Epithelial cell of proximal tubule (primary cell): Measurements from ENCODE around the gene CRYL1. TPM values are rescaled to one million over a fixed set of nuclear protein-coding genes. Genes with fewer than 3 reads are reported as not detected.

Experiments
- DNase-seq: peaks from one replicate; pipeline ENCODE4 v3.0.0-alpha.2; 2011; ENCODE audit warnings: low read depth
- H3K4me3 ChIP-seq: 2 replicates; pipeline ENCODE4 v1.5.1; 2011; ENCODE audit warnings: low read depth, mild to moderate bottlenecking, low read length
- CTCF ChIP-seq: conservative IDR thresholded peaks from 2 replicates; pipeline ENCODE4 v1.5.1; 2012; ENCODE audit warnings: low read depth, mild to moderate bottlenecking, low read length
- total RNA-seq: library from RNA; depleted of rRNA; stranded (reverse); fragments of >200 nt; gene quantifications from 2 replicates; pipeline ENCODE4 v1.2.3, GENCODE V29; 2015

CRYL1 gene
- total RNA-seq, 1 donor from 2014 or later = 41.3 TPM

DNA sequence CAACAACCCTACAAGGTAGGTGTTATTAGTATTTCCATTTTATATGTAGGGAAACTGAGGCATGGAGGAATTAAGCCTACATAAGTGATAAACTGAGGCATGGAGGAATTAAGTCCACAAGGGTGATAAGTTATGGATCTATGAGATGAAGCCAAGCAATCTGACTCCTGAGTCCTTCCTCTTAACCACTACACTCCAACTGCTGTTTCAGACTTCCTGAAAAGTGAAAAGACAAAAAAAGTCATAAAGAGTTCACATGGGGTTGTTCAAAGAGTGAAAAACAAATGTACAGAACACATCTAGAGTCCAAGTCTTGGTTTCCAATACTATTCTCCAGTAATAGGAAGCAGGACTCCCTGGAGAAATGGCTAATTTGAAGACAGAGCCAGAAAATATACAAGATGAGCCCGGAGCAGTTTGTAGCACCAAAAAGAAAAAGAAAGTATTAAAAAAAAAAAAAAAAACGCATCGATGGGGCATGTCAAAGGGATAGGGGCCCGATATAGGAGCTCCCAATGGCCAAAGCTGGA, 12.1 kb downstream of the CRYL1 start:
- TF ChIP-seq CTCF = no peak
- H3K4me3 ChIP-seq = no peak overlapping the region
- DNase-seq = no peak

- H3K4me3 ChIP-seq = no peak overlapping the region
- no peak for DNase-seq
- TF ChIP-seq CTCF = no peak
These were observed 13.5 kb downstream of the CRYL1 start for GRCh38 chr13:20512042-20512683.

- no peak for TF ChIP-seq CTCF
- DNase-seq = no peak
These were observed 19.0 kb downstream of the CRYL1 start for GRCh38 chr13:20506696-20507095.

GRCh38 chr13:20505405-20506366, 20.0 kb downstream of the CRYL1 start:
- DNase-seq = no peak
- H3K4me3 ChIP-seq = no peak overlapping the region

More at GRCh38 chr13:20506696-20507095, 19.0 kb downstream of the CRYL1 start:
- no peak overlapping the region for H3K4me3 ChIP-seq

DNA sequence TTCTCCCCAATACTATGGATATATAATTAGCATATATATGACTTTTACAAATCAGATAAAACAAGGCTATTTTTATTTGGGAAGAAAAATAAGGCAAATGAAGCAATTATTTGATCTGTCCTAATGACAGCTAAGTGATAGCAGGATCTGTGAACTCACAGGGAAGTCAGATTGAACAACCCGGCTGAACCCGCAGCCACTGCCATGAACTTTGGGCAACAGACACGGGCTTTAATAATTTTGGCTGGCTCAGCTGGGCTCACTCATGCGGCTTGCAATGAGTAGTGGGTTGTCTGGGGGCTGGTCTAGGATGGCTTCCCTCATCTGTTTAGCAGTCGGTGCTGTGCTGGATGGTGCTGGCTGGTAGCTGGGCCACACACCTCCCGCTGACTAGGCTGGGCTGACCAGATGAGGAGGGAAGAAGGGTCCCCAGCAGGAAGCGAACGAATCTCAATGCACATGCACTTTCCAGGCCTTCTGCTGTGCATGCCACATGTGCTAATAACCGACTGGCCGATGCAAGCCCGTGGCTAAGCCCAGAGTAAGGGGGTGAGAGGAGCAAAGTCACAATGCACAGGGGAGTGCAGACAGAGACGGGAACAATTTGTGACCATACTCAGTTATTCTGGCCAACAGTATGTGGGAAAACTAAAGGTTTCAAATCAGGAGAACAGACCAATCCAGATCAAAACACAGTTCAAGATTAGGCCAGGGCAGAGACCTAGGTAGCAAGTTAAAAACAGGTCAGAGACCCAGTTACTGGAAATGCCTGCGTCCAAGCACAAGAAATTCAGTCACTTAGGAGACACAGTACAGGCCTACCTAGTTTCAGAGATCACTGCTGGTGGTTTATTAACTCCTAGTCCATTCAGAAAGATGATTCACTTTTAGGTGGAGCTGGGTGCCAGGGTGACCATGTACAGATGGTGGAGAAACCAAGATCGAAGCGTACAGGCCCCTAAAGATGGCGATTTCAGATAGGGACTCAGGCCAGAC, 22.3 kb downstream of the CRYL1 start:
- DNase-seq = no peak
- TF ChIP-seq CTCF = no peak

More at GRCh38 chr13:20505405-20506366, 20.0 kb downstream of the CRYL1 start:
- TF ChIP-seq CTCF = no peak

DNA sequence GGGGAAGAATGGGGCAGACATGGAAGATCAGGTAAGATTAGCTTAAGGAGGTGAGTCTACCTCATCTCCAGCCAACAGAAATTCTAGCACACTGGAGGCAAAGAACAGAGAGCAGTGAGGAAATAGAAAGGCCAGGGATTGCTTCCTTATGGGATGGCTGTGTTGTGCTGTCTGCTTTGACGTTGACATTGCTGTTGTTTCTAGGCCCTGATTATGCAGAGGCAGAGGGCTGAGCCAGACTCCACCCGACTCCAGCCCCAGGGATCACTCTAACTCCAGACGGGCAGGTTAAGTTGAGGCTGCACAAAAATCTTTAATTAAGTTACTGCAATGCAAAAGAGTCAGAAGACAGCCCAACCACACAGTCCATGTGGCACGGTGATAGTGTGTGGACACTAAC, 24.1 kb downstream of the CRYL1 start:
- H3K4me3 ChIP-seq = no peak overlapping the region
- TF ChIP-seq CTCF = no peak
- no peak for DNase-seq

More for the DNA sequence above, 22.3 kb downstream of the CRYL1 start:
- H3K4me3 ChIP-seq = no peak overlapping the region
